Nephron (organoid): ENCODE results near the gene TBCD.
A peak's percentile ranks its signal among the peaks of the same experiment; 100 is the strongest.

ENCODE experiments used
- H3K27ac Mint-ChIP-seq, 3 experiments: 2 replicates each; pipeline ENCODE4 v1.8.0; 2020; ENCODE audit warnings: mixed read lengths in 3 of 3, mild to moderate bottlenecking in 2 of 3, moderate library complexity in 1 of 3
- H3K27me3 Mint-ChIP-seq: 2 replicates; pipeline ENCODE4 v1.8.0; 2021; ENCODE audit warnings: low read depth, mild to moderate bottlenecking, moderate library complexity, mixed read lengths
- H3K36me3 Mint-ChIP-seq: 2 replicates; pipeline ENCODE4 v1.8.0; 2020; ENCODE audit warnings: low read depth, mixed read lengths
- H3K4me1 Mint-ChIP-seq: 2 replicates; pipeline ENCODE4 v1.8.0; 2020; ENCODE audit warnings: mixed read lengths
- H3K4me3 Mint-ChIP-seq, 3 experiments: 2 replicates each; pipeline ENCODE4 v1.8.0; 2020; ENCODE audit warnings: mild to moderate bottlenecking in 3 of 3, mixed read lengths in 3 of 3, moderate library complexity in 2 of 3
- H3K9me3 Mint-ChIP-seq: 2 replicates; pipeline ENCODE4 v1.8.0; 2020; ENCODE audit warnings: mixed read lengths
- CTCF ChIP-seq, 3 experiments: fragments of 200-600 bp; sonication (generic); IDR thresholded peaks; one replicate each; pipeline ENCODE4 v1.5.0; 2021; ENCODE audit warnings: antibody characterized with exemption in 3 of 3; ENCODE audit not compliant: unreplicated experiment in 3 of 3

The TBCD gene

DNA sequence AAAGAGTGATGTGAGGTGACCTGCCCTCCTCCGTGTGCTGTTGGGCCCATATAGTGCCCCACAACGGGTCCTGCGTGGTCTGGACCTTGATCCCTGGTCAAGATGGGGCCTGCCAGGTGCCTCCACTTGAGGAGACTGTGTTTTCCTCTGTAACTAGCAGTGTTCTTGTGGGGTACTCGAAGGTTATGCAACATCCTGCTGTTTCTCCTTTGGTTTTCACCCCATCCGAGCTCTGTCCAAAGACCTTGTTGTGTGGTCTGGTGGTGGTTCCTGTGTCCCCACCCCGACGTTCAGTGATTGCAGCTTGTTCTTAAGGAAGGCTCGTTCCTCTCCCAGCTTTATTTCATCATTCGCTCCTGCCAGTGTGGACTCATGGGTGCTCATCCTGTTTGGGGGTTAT lies 126.7 kb downstream of the TBCD start:
- Mint-ChIP-seq H3K36me3 (peaks cover 14% of the 10 kb centered on the region), H3K27me3 (no peaks in the 10 kb centered on the region), H3K9me3 (no peaks in the 10 kb centered on the region), H3K27ac (peak overlapping the region in 1 of 3 experiments; percentile 28), H3K4me3 (no peak overlapping the region), H3K4me1 (peaks cover 58% of the 10 kb centered on the region)
- TF ChIP-seq CTCF (IDR thresholded peaks at IDR 0.05; ENCODE audit: unreplicated experiment in 3 of 3) = no peak

DNA sequence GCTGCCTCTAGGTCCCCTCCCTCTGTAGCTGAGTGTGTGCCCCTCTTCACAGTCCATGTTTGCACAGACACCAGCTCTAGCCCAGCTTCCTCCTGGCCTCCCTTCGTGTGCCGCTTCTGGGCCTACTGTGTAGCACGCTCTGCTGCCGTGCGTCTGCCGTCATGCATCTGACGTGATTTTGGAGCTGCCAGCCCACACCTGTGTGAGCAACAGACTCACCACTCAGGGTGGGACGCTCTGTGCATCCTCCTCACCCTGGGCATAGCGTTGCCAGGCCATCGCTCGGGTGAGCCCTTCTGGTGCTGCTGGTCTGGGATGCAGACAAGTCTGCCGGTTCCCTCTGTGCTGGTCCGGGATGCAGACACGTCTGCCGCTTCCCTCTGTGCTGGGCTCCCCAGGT lies 127.4 kb downstream of the TBCD start:
- Mint-ChIP-seq H3K4me1 (peaks cover 63% of the 10 kb centered on the region), H3K27me3 (no peaks in the 10 kb centered on the region), H3K27ac (peak overlapping the region in 1 of 3 experiments; percentile 39), H3K36me3 (peaks cover 14% of the 10 kb centered on the region), H3K9me3 (no peaks in the 10 kb centered on the region), H3K4me3 (no peak overlapping the region)
- no peak for TF ChIP-seq CTCF (IDR thresholded peaks at IDR 0.05; ENCODE audit: unreplicated experiment in 3 of 3)

DNA sequence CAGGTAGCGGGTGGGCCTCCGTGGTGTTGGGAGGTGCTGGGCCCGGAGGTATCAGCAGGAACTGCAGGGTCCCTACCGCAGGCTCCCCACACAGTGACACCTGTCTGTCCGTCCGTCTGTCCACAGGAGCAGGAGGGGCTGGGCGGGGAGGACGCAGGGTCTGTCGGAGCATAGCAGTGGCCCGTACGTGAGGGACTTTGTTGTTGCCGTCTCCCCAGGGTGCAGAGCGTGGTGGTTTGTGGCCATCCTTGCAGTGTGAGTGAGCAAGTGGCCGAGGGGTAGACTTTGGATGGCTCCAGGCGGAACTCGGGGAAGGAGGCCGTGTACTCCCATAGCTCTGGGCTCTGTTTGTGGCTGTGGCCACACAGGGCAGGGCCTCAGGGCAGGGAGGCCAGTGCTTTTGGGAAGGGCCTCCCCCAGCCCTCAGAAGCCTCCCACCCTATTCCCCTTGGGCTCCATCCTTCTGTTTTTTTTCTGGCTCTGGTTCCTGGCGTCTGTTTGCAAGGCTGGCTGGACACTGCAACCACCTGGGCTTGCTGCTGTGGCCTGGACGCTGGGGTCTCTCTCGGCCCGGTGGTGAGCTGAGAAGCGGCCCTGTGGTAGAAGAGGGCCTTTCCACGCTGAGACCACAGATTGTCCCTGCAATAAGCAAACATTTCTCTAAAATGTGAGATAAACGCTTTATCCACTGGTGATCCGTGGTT lies 128.9 kb downstream of the TBCD start:
- no peak for TF ChIP-seq CTCF (IDR thresholded peaks at IDR 0.05; ENCODE audit: unreplicated experiment in 3 of 3)
- H3K4me3 Mint-ChIP-seq = no peak overlapping the region
- no peaks in the 10 kb centered on the region for H3K9me3 Mint-ChIP-seq
- peaks cover 4% of the 10 kb centered on the region for H3K27me3 Mint-ChIP-seq
- H3K4me1 Mint-ChIP-seq = peaks cover 71% of the 10 kb centered on the region
- H3K27ac Mint-ChIP-seq = peak overlapping the region in 2 of 3 experiments; percentile 76 to 77
- H3K36me3 Mint-ChIP-seq = peaks cover 14% of the 10 kb centered on the region

DNA sequence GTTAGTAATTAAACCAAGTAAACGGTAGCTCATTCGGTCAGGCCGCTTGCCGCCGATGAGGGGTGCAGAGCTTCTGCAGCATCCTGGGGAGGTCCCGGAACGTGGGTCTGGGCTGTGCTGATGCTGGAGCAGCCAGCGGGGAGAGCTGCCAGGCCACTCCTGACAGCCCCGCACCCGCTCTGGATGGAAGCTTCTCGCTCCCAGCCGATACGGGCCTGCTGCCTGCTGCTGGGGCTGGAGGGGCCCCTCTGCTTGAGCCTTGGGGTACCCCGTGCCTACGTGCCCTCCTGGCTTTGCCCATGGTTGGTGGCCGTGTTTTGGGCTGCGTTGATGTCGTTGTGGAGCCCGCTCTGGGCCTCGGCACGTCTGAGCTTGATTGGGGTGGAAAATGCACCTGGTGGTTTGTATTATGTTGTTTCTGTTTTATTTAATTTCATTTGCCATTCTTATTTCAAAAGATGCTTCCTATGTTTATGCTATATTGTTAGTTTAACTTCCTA lies 129.5 kb downstream of the TBCD start:
- Mint-ChIP-seq H3K27ac (peak overlapping the region; percentile 5 to 88 (median 77)), H3K36me3 (peaks cover 14% of the 10 kb centered on the region), H3K4me1 (peaks cover 72% of the 10 kb centered on the region), H3K4me3 (no peak overlapping the region), H3K27me3 (peaks cover 4% of the 10 kb centered on the region), H3K9me3 (no peaks in the 10 kb centered on the region)
- no peak for TF ChIP-seq CTCF (IDR thresholded peaks at IDR 0.05; ENCODE audit: unreplicated experiment in 3 of 3)

- H3K4me1 Mint-ChIP-seq = peaks cover 70% of the 10 kb centered on the region
- no peak for TF ChIP-seq CTCF (IDR thresholded peaks at IDR 0.05; ENCODE audit: unreplicated experiment in 3 of 3)
- peak overlapping the region; percentile 65 to 90 (median 77) for H3K27ac Mint-ChIP-seq
- peaks cover 16% of the 10 kb centered on the region for H3K36me3 Mint-ChIP-seq
- peaks cover 4% of the 10 kb centered on the region for H3K27me3 Mint-ChIP-seq
- H3K9me3 Mint-ChIP-seq = no peaks in the 10 kb centered on the region
- no peak overlapping the region for H3K4me3 Mint-ChIP-seq
Observed at GRCh38 chr17:82881900-82882714, 130.2 kb downstream of the TBCD start.
